CD14-positive monocyte (primary cell): ENCODE data around the gene TMEM95. TPM values are rescaled to one million over a fixed set of nuclear protein-coding genes. Genes with fewer than 3 reads are reported as not detected.
A peak's percentile ranks its signal among the peaks of the same experiment; 100 is the strongest.

Source experiments
- DNase-seq, 3 donors: peaks; one replicate each; pipeline ENCODE4 v3.0.0-alpha.2; 2011 to 2022
- H2AFZ ChIP-seq: 2 replicates; pipeline ENCODE4 v1.6.0; 2012; ENCODE audit warnings: mild to moderate bottlenecking, low read depth, low read length, inconsistent platforms; ENCODE audit not compliant: insufficient read depth, poor library complexity, severe bottlenecking
- H3K27ac ChIP-seq, 2 donors: 1 replicate in 1 of 2; 2 replicates in 1 of 2; pipeline ENCODE4 v1.5.1; 2012 to 2013; ENCODE audit warnings: low read length in 2 of 2, control low read depth in 1 of 2, inconsistent platforms in 1 of 2, low read depth in 1 of 2, mild to moderate bottlenecking in 1 of 2
- H3K27me3 ChIP-seq, 2 donors: one replicate each; pipeline versions ENCODE4 v1.6.0 to v1.6.1; 2011 to 2013; ENCODE audit warnings: low read length in 2 of 2; ENCODE audit not compliant: control insufficient read depth in 2 of 2, insufficient read depth in 2 of 2
- H3K36me3 ChIP-seq, 2 donors: replicated peaks in 1 of 2; 1 replicate in 1 of 2; 2 replicates in 1 of 2; pipeline versions ENCODE4 v1.5.1 to v1.6.1; 2012 to 2013; ENCODE audit warnings: low read length in 2 of 2, control low read depth in 1 of 2, inconsistent platforms in 1 of 2, mild to moderate bottlenecking in 1 of 2; ENCODE audit not compliant: insufficient read depth in 2 of 2, control insufficient read depth in 1 of 2
- H3K4me1 ChIP-seq, 2 donors: 1 replicate in 1 of 2; 2 replicates in 1 of 2; pipeline versions ENCODE4 v1.5.1 to v1.6.1; 2012 to 2013; ENCODE audit warnings: low read length in 2 of 2, control low read depth in 1 of 2, inconsistent platforms in 1 of 2, mild to moderate bottlenecking in 1 of 2, moderate library complexity in 1 of 2; ENCODE audit not compliant: insufficient read depth in 2 of 2, control insufficient read depth in 1 of 2
- H3K4me2 ChIP-seq: replicated peaks from 2 replicates; pipeline ENCODE3; 2012; ENCODE audit warnings: low read length, moderate library complexity, mild to moderate bottlenecking; ENCODE audit not compliant: poor library complexity, severe bottlenecking; ENCODE audit errors: extremely low read depth
- H3K4me3 ChIP-seq, 3 experiments: fragments of 200-600 bp in 1 of 3; sonication (generic) in 1 of 3; replicated peaks in 1 of 3; 1 replicate in 2 of 3; 2 replicates in 1 of 3; pipeline ENCODE4 v1.5.1; 2011 to 2013; ENCODE audit warnings: low read length in 3 of 3, mild to moderate bottlenecking in 3 of 3, control low read depth in 2 of 3, low read depth in 2 of 3, inconsistent platforms in 1 of 3, moderate library complexity in 1 of 3
- H3K79me2 ChIP-seq: 2 replicates; pipeline ENCODE4 v1.6.0; 2012; ENCODE audit warnings: mild to moderate bottlenecking, control low read depth, inconsistent platforms, low read length, moderate library complexity; ENCODE audit not compliant: insufficient read depth
- H3K9ac ChIP-seq: 2 replicates; pipeline ENCODE4 v1.6.0; 2017; ENCODE audit warnings: low read length, mild to moderate bottlenecking; ENCODE audit not compliant: insufficient read depth, poor library complexity, severe bottlenecking
- H3K9me3 ChIP-seq, 2 donors: replicated peaks in 1 of 2; 1 replicate in 1 of 2; 2 replicates in 1 of 2; pipeline versions ENCODE4 v1.5.1 to v1.6.1; 2012 to 2013; ENCODE audit warnings: low read length in 2 of 2, control low read depth in 1 of 2; ENCODE audit not compliant: control insufficient read depth in 1 of 2, insufficient read depth in 1 of 2
- H4K20me1 ChIP-seq: 2 replicates; pipeline ENCODE4 v1.6.0; 2012; ENCODE audit warnings: mild to moderate bottlenecking, low read length, control low read depth, moderate library complexity; ENCODE audit not compliant: insufficient read depth
- H3K27ac Mint-ChIP-seq, 7 donors: one replicate each; pipeline ENCODE4 v1.8.0; 2020; ENCODE audit warnings: mild to moderate bottlenecking in 7 of 7, mixed read lengths in 7 of 7, moderate library complexity in 6 of 7, inconsistent platforms in 2 of 7
- H3K27me3 Mint-ChIP-seq, 3 donors: one replicate each; pipeline ENCODE4 v1.8.0; 2021 to 2022; ENCODE audit warnings: low read depth in 3 of 3, mild to moderate bottlenecking in 3 of 3, mixed read lengths in 3 of 3, moderate library complexity in 3 of 3, inconsistent platforms in 1 of 3
- H3K36me3 Mint-ChIP-seq, 2 donors: one replicate each; pipeline ENCODE4 v1.8.0; 2020; ENCODE audit warnings: mixed read lengths in 2 of 2, inconsistent platforms in 1 of 2, mild to moderate bottlenecking in 1 of 2
- H3K4me1 Mint-ChIP-seq: one replicate; pipeline ENCODE4 v1.8.0; 2020; ENCODE audit warnings: mild to moderate bottlenecking, mixed read lengths
- H3K4me3 Mint-ChIP-seq, 2 donors: one replicate each; pipeline ENCODE4 v1.8.0; 2020; ENCODE audit warnings: mild to moderate bottlenecking in 2 of 2, mixed read lengths in 2 of 2, moderate library complexity in 1 of 2
- H3K9me3 Mint-ChIP-seq, 7 donors: one replicate each; pipeline ENCODE4 v1.8.0; 2020 to 2022; ENCODE audit warnings: mixed read lengths in 7 of 7, mild to moderate bottlenecking in 6 of 7, moderate library complexity in 6 of 7, inconsistent platforms in 2 of 7
- WGBS: methylation state at CpG from one replicate; pipeline ENCODE4 v1.1.5; 2013; ENCODE audit warnings: missing lambda C conversion rate; ENCODE audit not compliant: insufficient coverage; 5-methylcytosine and 5-hydroxymethylcytosine counted together
- intact Hi-C, 2 donors: fragments of 100-400 bp; cut with micrococcal nuclease; formaldehyde crosslinking; loops; one replicate each; pipeline versions ENCODE4 v1.15.0 to v1.15.1; 2023
- polyA plus RNA-seq, 3 donors: library from polyadenylated mRNA; depleted of rRNA in 1 of 3; unstranded in 2 of 3; stranded (reverse) in 1 of 3; fragments of 300-500 nt in 2 of 3; fragments of >200 nt in 1 of 3; fragmentation: Illumina TruSeq in 2 of 3; gene quantifications; 1 replicate in 2 of 3; 2 replicates in 1 of 3; pipeline ENCODE4 v1.2.3, GENCODE V29; 2012 to 2021
- TF ChIP-seq, protein P1 (sequence below): fragments of 200-600 bp; IDR thresholded peaks from one replicate; pipeline ENCODE4 v1.8.0; 2022; ENCODE audit warnings: antibody characterized with exemption, mild to moderate bottlenecking

The TMEM95 gene
- polyA plus RNA-seq, 3 donors = not detected

GRCh38 chr17:7322520-7323194, 32.3 kb upstream of the TMEM95 start:
- H3K36me3 ChIP-seq = peaks cover 75 to 86% of the 10 kb centered on the region in 2 donors
- H3K79me2 ChIP-seq = peaks cover 7% of the 10 kb centered on the region
- no peaks in the 10 kb centered on the region for H3K4me1 Mint-ChIP-seq
- no peak overlapping the region for H3K27ac ChIP-seq
- DNase-seq = no peak
- no peak overlapping the region for H3K4me3 ChIP-seq
- intact Hi-C loops = loop anchor here in 1 of 2 donors (10.0 kb wide), 1 partner anchor 252 kb away; the partner anchor contains the start of gene CD68
- TF ChIP-seq, protein P1, sequence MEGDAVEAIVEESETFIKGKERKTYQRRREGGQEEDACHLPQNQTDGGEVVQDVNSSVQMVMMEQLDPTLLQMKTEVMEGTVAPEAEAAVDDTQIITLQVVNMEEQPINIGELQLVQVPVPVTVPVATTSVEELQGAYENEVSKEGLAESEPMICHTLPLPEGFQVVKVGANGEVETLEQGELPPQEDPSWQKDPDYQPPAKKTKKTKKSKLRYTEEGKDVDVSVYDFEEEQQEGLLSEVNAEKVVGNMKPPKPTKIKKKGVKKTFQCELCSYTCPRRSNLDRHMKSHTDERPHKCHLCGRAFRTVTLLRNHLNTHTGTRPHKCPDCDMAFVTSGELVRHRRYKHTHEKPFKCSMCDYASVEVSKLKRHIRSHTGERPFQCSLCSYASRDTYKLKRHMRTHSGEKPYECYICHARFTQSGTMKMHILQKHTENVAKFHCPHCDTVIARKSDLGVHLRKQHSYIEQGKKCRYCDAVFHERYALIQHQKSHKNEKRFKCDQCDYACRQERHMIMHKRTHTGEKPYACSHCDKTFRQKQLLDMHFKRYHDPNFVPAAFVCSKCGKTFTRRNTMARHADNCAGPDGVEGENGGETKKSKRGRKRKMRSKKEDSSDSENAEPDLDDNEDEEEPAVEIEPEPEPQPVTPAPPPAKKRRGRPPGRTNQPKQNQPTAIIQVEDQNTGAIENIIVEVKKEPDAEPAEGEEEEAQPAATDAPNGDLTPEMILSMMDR = no peak
- no peak overlapping the region for H3K4me3 Mint-ChIP-seq
- H4K20me1 ChIP-seq = peaks cover 7% of the 10 kb centered on the region
- H3K27ac Mint-ChIP-seq = no peak overlapping the region
- H3K9me3 Mint-ChIP-seq = no peaks in the 10 kb centered on the region
- no peaks in the 10 kb centered on the region for H3K27me3 Mint-ChIP-seq
- H3K9me3 ChIP-seq = no peaks in the 10 kb centered on the region
- H3K4me1 ChIP-seq = peaks cover under 1 to 1% of the 10 kb centered on the region in 2 donors
- H3K27me3 ChIP-seq = no peaks in the 10 kb centered on the region
- H3K36me3 Mint-ChIP-seq = peaks cover 58 to 95% of the 10 kb centered on the region in 2 donors
- no peak overlapping the region for H3K4me2 ChIP-seq
- H2AFZ ChIP-seq = no peak overlapping the region
- no peak overlapping the region for H3K9ac ChIP-seq
- 96% methylated on average over 16 of the region's 22 CpGs for WGBS

DNA sequence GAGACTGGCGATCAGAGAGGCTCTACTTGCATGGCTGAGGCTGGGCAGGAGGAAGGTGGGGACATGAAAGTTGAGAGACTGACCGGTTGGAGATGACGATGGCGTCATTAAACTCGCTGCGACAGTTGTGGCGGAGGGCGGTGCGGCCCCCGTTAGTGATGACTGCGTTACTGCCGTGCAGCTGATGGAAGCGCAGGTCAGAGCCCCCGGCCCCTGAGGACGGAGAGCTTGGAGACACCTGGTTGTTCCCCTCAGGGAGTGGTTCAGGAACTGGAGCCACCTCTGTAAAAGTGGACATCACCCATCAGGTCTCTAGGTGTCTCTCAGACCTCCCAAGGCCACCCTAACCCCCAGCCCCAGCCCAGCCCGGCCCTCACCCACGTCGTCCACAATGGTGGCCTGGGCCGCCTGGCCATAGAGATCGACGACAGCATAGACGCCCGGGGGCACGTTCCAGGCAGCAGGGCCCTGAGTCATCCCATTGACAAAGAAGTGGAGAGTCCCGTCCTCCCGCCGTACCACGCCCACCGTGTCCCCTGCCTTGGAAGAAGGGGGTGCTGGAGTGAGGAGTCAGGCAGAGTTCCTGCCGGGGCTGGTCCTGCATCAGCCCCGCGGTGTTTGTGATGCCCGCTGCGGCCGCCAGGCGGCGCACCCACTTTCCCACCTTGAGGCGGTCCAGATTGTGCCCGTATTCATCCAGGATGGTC, 31.1 kb upstream of the TMEM95 start:
- Mint-ChIP-seq H3K27me3 (peaks cover 0 to 2% (median 0%) of the 10 kb centered on the region in 3 donors), H3K36me3 (peaks cover 49 to 82% of the 10 kb centered on the region in 2 donors), H3K4me3 (no peak overlapping the region), H3K4me1 (peaks cover 11% of the 10 kb centered on the region), H3K9me3 (no peaks in the 10 kb centered on the region), H3K27ac (no peak overlapping the region)
- TF ChIP-seq, protein P1 = peak; percentile 96
- H3K4me3 ChIP-seq = no peak overlapping the region
- H3K36me3 ChIP-seq = peaks cover 62 to 74% of the 10 kb centered on the region in 2 donors
- no peak overlapping the region for H2AFZ ChIP-seq
- peak in 2 of 3 donors; percentile 43 to 52 for DNase-seq
- H3K27me3 ChIP-seq = no peaks in the 10 kb centered on the region
- no peak overlapping the region for H3K27ac ChIP-seq
- H3K79me2 ChIP-seq = peaks cover 18% of the 10 kb centered on the region
- peaks cover 7% of the 10 kb centered on the region for H4K20me1 ChIP-seq
- no peak overlapping the region for H3K4me2 ChIP-seq
- no peak overlapping the region for H3K9ac ChIP-seq
- 89% methylated on average over 28 of the region's 39 CpGs for WGBS
- no peaks in the 10 kb centered on the region for H3K9me3 ChIP-seq
- peaks cover 12 to 13% of the 10 kb centered on the region in 2 donors for H3K4me1 ChIP-seq
- intact Hi-C loops = loop anchor here in 1 of 2 donors (10.0 kb wide), 1 partner anchor 251 kb away; the partner anchor contains the start of gene CD68
